Measurements from ENCODE around the gene IL11.
A peak's percentile ranks its signal among the peaks of the same experiment; 100 is the strongest.

The IL11 gene

DNA sequence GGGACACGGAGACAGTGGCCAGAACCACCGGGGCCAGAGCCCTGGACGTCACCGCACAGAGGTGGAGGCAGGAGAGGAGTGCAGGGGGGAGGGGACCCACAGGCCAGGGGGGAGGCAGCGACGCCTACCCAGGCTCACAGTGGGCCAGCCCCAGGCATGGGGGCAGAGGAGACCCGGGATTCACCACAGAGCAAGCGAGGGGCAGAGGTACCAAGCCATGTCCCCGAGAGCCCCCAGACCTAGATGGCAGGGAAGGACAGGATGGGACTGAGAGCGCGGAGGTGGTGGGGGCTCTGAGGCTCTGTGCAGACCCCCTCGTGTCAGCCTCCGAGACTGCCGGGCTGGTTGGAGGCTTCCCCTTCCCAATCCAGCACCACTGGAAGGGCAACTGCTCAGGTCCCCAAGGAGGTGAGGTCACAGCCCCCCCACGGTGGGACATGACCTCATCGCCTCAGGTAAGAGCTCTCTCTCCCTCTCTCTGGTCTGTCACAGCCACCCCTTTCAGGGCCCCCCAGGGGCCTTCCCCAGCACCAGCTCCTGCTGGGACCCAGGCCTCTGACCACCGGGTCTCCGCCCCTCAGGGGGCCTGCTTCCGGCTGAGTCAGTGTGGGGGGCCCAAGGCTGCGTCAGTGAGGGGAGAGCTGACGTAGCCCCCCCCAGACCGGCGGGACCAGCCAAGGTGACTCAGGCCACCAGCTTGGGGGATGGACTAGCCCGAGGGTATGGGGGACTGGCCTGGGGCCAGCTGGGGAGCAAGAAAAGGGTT is 2.2 kb upstream of the IL11 start:
- DNase-seq (ENCODE audit: low spot score) = no peak

- peak; percentile 97 for DNase-seq (ENCODE audit: low spot score)
Observed at GRCh38 chr19:55369653-55370304, 484 bp downstream of the IL11 start.

- DNase-seq (ENCODE audit: low spot score) = peak; percentile 89
Observed at GRCh38 chr19:55368701-55369563, 1.3 kb downstream of the IL11 start.

GRCh38 chr19:55368106-55368505 is 2.2 kb downstream of the IL11 start:
- DNase-seq (ENCODE audit: low spot score) = no peak

- DNase-seq (ENCODE audit: low spot score) = no peak
Observed at GRCh38 chr19:55366790-55367189, 3.5 kb downstream of the IL11 start.

DNA sequence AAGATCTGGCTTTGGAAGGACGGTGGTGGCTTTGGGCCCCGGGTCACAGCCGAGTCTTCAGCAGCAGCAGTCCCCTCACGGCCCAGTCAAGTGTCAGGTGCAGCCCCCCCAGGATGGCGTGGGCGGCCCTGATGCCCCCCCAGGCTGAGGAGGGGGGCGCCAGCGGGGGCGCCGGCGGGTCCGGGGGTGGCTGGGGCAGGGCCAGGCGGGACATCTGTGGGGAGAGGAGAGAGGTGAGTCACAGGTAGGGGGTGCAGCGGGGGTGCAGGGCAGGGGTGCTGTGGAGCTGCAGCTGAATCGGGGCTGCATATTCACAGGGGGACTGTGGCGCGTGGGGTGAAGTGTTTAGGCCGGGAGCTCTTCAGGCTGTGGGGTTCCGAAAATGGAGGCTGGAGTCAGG is 4.3 kb downstream of the IL11 start:
- DNase-seq (ENCODE audit: low spot score) = no peak

DNA sequence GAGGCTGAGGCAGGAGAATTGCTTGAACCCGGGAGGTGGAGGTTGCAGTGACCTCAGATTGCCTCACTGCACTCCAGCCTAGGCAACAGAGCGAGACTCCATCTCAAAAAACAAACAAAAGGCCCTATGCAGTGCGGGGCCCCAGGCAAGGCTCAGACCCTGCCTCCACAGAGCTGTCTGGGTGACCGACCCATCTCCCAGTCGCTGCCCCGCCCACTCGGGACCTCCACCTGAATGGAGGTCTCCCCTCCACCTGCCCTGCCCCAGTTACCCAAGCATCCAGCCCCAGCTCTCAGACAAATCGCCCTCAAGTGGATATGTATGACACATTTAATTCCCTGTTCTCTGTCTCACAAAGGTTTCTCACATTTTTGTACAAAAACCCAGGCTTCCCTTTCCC is 5.0 kb downstream of the IL11 start:
- no peak for DNase-seq (ENCODE audit: low spot score)

GRCh38 chr19:55362990-55363716 is 7.1 kb downstream of the IL11 start, which contains the start of gene GARIN5B:
TSS of gene GARIN5B (minus strand) at chr19:55363260. CDS start at chr19:55363066, 194 bp downstream.
- no peak for DNase-seq (ENCODE audit: low spot score)

GRCh38 chr19:55362174-55362989 is 7.9 kb downstream of the IL11 start:
- no peak for DNase-seq (ENCODE audit: low spot score)

DNA sequence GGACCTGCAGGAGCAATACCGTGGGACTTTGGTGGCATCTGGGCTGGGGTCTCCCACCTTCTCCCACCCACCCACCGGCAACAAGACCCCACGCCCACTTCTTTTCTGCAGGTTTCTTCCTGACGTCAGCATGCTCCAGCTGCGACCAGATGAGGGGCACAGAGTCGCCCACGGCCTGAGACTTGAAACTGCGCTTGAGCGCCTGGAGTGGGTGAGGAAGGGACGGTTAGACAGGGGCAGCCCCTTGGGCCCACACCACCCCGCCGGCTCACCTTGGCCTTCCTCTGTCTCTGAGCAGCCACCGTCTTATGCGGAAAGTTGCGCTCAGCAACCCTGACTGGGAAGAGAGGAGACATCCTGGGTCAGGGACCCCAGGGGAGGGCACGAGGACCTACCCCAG is 9.4 kb downstream of the IL11 start:
- no peak for DNase-seq (ENCODE audit: low spot score)

- no peak for DNase-seq (ENCODE audit: low spot score)
Observed at GRCh38 chr19:55358943-55359908, 11.0 kb downstream of the IL11 start.

GRCh38 chr19:55358493-55358892 is 11.8 kb downstream of the IL11 start:
- DNase-seq (ENCODE audit: low spot score) = no peak

DNA sequence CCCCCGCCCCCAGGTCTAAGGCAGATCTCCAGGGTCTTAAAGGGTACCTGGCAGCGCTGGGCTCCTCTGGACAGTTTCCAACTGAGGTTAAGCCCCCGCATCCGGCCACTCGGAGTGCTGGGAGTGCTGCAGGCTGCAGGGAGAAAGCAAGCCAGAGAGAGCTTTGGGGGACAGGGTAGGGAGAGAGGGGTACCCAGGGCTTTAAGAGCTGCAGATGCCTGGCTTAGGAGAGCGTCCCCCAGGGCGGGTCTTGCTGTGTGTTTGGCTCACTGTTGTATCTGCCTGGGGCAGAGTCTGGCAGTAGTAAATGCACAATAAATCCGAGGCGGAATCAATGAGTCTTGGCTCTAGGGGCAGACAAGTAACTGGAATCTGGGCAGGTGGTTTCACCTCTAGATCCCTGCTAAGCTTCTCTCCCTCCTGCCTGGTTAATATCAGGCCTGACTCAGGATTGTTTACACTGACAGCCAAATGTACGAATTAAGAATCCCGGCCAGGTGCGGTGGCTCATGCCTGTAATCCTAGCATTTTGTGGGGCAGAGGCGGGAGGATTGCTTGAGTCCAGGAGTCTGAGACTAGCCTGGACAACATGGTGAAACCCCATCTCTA is 14.9 kb downstream of the IL11 start:
- DNase-seq (ENCODE audit: low spot score) = no peak

- DNase-seq (ENCODE audit: low spot score) = no peak
Observed at GRCh38 chr19:55354698-55355212, 15.5 kb downstream of the IL11 start, which contains the start of gene COX6B2. TSS of gene COX6B2 (minus strand) at chr19:55354719. CDS start at chr19:55354521, 198 bp downstream.

DNA sequence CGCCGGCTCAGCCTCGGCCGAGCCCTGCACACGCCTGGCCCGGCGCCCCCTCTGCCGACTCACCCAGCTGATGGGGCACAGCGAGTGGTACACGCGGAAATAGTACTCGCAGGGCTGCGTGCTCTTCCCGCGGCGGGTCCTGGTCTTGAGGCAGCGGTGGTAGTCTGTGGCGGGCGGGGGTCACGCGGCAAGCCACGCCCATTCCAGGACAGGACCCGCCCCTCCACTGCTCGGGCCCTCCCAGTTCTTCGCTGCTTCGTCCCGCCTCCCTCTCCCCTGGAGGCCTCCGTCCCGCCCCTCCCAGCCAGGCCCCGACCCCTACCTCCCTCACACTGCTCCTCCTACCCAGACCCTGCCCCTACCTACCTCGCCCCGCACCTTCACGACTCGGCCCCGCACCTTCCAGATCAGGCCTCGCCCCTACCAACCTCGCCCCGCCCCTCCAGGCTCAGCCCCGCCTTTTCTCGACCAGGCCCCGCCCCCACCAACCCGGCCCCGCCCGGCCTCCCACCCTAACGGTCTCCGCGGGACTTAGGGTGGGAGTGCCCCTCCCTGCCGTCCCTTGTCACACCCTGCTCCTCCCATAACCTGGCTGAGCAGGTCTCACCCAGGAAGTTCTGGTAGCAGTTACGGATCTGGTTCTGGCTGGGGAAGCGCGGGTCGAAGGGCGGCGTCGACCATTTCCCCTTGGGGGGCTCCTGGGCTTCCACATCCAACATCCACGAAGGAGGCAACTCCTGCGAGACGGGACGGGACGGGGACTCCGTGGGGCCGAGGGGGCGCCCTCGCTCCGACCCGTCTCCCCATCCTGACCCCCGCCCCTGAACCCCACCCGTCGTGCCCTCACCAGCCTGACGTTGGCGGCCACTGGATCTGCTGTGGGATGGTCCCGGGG is 16.2 kb downstream of the IL11 start:
- peak; percentile 90 for DNase-seq (ENCODE audit: low spot score)

DNA sequence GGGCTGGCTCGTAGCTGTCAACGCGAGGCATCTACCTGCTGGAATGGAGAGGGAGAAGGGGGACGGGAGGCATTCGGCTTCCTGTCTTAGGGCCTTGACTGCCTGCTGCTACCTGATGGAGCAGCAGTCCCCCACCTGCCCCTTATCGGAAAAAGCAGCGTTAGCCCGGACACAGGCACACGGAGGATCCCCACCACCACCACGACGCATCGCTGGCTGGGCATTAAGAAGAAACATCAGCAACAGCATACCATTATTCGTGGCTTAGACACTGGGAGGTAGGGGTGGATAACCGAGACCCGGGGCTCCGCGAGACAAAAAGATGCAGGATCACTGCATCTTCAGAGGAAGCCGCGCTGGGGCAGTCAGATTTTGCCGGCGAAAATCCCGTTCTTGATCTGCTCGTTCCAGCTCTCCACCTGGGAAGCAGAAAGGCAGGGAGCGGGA is 16.9 kb downstream of the IL11 start:
- no peak for DNase-seq (ENCODE audit: low spot score)

GRCh38 chr19:55352549-55353145 is 17.6 kb downstream of the IL11 start:
- no peak for DNase-seq (ENCODE audit: low spot score)

DNA sequence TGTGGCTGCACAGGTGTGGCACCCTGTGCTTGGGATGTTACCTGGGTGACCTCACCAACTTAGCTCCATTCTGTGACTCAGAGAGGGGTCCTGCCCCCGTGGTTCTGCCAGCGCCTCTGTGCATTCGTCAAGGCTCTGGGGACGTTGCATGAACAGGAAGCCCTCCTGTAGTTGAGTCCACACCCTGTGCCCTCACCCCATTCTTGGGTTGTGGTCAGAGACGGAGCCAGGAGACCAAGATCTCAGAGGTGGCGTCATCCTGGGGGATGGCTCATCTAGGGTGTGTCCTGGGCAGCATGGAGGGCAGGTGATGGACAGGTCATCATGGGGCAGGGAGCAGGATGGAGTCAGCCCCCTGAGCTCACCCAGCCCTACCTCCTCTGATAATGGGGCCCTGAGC is 18.2 kb downstream of the IL11 start:
- no peak for DNase-seq (ENCODE audit: low spot score)
